ENCODE measurements around the gene SLC46A1.

SLC46A1 gene

GRCh38 chr17:28413804-28414203 is 7.8 kb upstream of the SLC46A1 start (continued):
- TF ChIP-seq PATZ1 (CRISPR knock-in tag; IDR thresholded peaks at IDR 0.05; ENCODE audit: borderline replicate concordance) = no peak

- no peak for ATAC-seq
- no peak for TF ChIP-seq ZNF565 (CRISPR knock-in tag; conservative IDR thresholded peaks at IDR 0.05; ENCODE audit: low read depth)
- TF ChIP-seq ZNF70 (CRISPR knock-in tag; IDR thresholded peaks at IDR 0.05) = no peak
- TF ChIP-seq ZFP3 (CRISPR knock-in tag; IDR thresholded peaks at IDR 0.05) = no peak
- no peak for TF ChIP-seq RARB (CRISPR knock-in tag; IDR thresholded peaks at IDR 0.05)
- no peak for TF ChIP-seq BACH2 (CRISPR knock-in tag; IDR thresholded peaks at IDR 0.05; ENCODE audit: borderline replicate concordance)
- TF ChIP-seq ZNF8 (CRISPR knock-in tag; IDR thresholded peaks at IDR 0.05) = no peak
- TF ChIP-seq TSHZ2 (CRISPR knock-in tag; IDR thresholded peaks at IDR 0.05) = no peak
- no peak for TF ChIP-seq CREB5 (CRISPR knock-in tag; IDR thresholded peaks at IDR 0.05; ENCODE audit: low read depth)
- TF ChIP-seq ESRRG (CRISPR knock-in tag; IDR thresholded peaks at IDR 0.05) = no peak
- no peak for TF ChIP-seq GLIS3 (CRISPR knock-in tag; IDR thresholded peaks at IDR 0.05)
- TF ChIP-seq TOX (CRISPR knock-in tag; IDR thresholded peaks at IDR 0.05; ENCODE audit: borderline replicate concordance) = no peak
These were observed 6.1 kb upstream of the SLC46A1 start for GRCh38 chr17:28412099-28412498.

GRCh38 chr17:28407974-28408306 is 1.9 kb upstream of the SLC46A1 start:
- TF ChIP-seq SNAI2 (CRISPR knock-in tag; IDR thresholded peaks at IDR 0.05) = no peak
- no peak for ATAC-seq

- TF ChIP-seq CSDC2 (CRISPR knock-in tag; IDR thresholded peaks at IDR 0.05) = no peak
- no peak for TF ChIP-seq OSR1 (CRISPR knock-in tag; IDR thresholded peaks at IDR 0.05)
- no peak for TF ChIP-seq ISL1 (CRISPR knock-in tag; IDR thresholded peaks at IDR 0.05)
- TF ChIP-seq SNAI2 (CRISPR knock-in tag; IDR thresholded peaks at IDR 0.05) = no peak
- no peak for TF ChIP-seq CSRNP3 (CRISPR knock-in tag; IDR thresholded peaks at IDR 0.05)
- no peak for TF ChIP-seq ZFP3 (CRISPR knock-in tag; IDR thresholded peaks at IDR 0.05)
- no peak for TF ChIP-seq CREB5 (CRISPR knock-in tag; IDR thresholded peaks at IDR 0.05; ENCODE audit: low read depth)
- no peak for TF ChIP-seq ZC3H10 (CRISPR knock-in tag; IDR thresholded peaks at IDR 0.05)
- no peak for TF ChIP-seq POU6F1 (CRISPR knock-in tag; IDR thresholded peaks at IDR 0.05; ENCODE audit: borderline replicate concordance, low read depth)
- no peak for ATAC-seq
These were observed 1.3 kb upstream of the SLC46A1 start for GRCh38 chr17:28407130-28407973.

All from SK-N-SH treated with all-trans-retinoic acid at 6 μM for 48 hours (cell line).